Stimulated activated CD8-positive, alpha-beta memory T cell treated with anti-CD3 and anti-CD28 coated beads, Interleukin-12 subunit alpha, Interleukin-12 subunit beta, amount 100 ng/mL, for 1 hour (primary cell): ENCODE measurements around the gene VOPP1.
"Not testable (repeated sequence)": the region's sequence is repeated elsewhere in the genome, so short reads cannot be mapped to it uniquely, and the experiment has no call there.

Experiments used
- DNase-seq: peaks from one replicate; pipeline ENCODE4 v3.0.0-alpha.2; 2020; ENCODE audit warnings: low read depth

The VOPP1 gene

GRCh38 chr7:55531536-55531935 is 40.8 kb downstream of the VOPP1 start:
- no peak for DNase-seq

GRCh38 chr7:55527307-55527706 is 45.0 kb downstream of the VOPP1 start:
- DNase-seq, result no peak

- no peak for DNase-seq
Observed at GRCh38 chr7:55526770-55527169, 45.5 kb downstream of the VOPP1 start.

GRCh38 chr7:55526329-55526728 is 46.0 kb downstream of the VOPP1 start:
- DNase-seq, result no peak

- no peak for DNase-seq
Observed at GRCh38 chr7:55524558-55525310, 47.6 kb downstream of the VOPP1 start.

GRCh38 chr7:55523366-55523765 is 48.9 kb downstream of the VOPP1 start:
- DNase-seq, result no peak

GRCh38 chr7:55521917-55522902 is 50.1 kb downstream of the VOPP1 start:
- no peak for DNase-seq

- no peak for DNase-seq
Observed at GRCh38 chr7:55521512-55521911, 50.8 kb downstream of the VOPP1 start.

GRCh38 chr7:55520426-55521140 is 51.7 kb downstream of the VOPP1 start:
- no peak for DNase-seq

- no peak for DNase-seq
Observed at GRCh38 chr7:55518836-55519235, 53.5 kb downstream of the VOPP1 start.

GRCh38 chr7:55517936-55518689 is 54.2 kb downstream of the VOPP1 start:
- no peak for DNase-seq

GRCh38 chr7:55517191-55517633 is 55.1 kb downstream of the VOPP1 start:
- no peak for DNase-seq

GRCh38 chr7:55516409-55516808 is 55.9 kb downstream of the VOPP1 start:
- no peak for DNase-seq

- DNase-seq, result no peak
Observed at GRCh38 chr7:55515569-55516279, 56.6 kb downstream of the VOPP1 start.

GRCh38 chr7:55514546-55515265 is 57.6 kb downstream of the VOPP1 start:
- DNase-seq, result no peak

- DNase-seq, result no peak
Observed at GRCh38 chr7:55513868-55514267, 58.4 kb downstream of the VOPP1 start.

- no peak for DNase-seq
Observed at GRCh38 chr7:55512635-55513191, 59.6 kb downstream of the VOPP1 start.

- no peak for DNase-seq
Observed at GRCh38 chr7:55510621-55511020, 61.7 kb downstream of the VOPP1 start.

GRCh38 chr7:55510206-55510605 is 62.1 kb downstream of the VOPP1 start:
- DNase-seq, result not testable (repeated sequence)

- DNase-seq, result no peak
Observed at GRCh38 chr7:55509322-55509721, 63.0 kb downstream of the VOPP1 start.
